Measurements from ENCODE around the gene KLHL22.
"Not testable (repeated sequence)": the region's sequence is repeated elsewhere in the genome, so short reads cannot be mapped to it uniquely, and the experiment has no call there.

KLHL22 gene

GRCh38 chr22:20503816-20504215, 8.2 kb upstream of the KLHL22 start:
- DNase-seq (ENCODE audit: low spot score), result no peak

DNA sequence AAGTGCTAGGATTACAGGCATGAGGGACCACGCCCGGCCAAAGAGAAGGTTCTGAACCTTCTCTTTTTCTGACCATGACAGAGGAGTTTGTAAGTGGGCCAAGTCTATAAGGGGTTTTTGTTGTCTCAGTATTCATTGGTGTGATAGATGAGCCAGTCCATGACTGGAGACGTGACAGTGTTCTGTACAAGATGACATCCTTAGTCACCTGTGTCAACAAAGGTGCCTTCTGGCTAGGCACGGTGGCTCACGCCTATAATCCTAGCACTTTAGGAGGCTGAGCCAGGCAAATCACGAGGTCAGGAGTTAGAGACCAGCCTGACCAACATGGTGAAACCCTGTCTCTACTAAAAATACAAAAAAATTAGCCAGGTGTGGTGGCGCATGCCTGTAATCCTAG, 4.2 kb upstream of the KLHL22 start:
- no peak for DNase-seq (ENCODE audit: low spot score)

- DNase-seq (ENCODE audit: low spot score), result no peak
These were observed 3.3 kb upstream of the KLHL22 start for GRCh38 chr22:20498913-20499312.

DNA sequence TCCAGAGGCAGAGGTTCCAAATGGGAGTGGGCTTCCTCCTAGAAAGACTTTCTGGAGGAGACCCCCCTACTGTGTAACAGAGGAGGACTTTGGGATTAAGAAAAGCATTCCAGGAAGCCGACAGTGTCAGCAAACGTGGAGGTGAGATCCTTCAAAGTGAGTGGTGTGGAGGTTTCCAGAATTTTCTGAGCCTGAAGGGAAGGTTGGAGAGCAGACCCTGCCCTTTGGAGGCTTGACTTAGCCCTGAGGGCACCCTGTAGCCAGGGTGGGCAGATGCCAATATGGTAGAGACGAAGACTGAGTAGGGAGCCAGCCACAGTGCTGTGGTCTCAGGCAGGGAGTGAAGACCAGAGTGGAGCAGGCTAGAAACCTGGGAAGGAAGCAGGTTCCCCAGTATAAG, 1.8 kb upstream of the KLHL22 start:
- DNase-seq (ENCODE audit: low spot score), result no peak

- DNase-seq (ENCODE audit: low spot score), result peak; percentile 98
These were observed 476 bp upstream of the KLHL22 start for GRCh38 chr22:20495861-20496681.

DNA sequence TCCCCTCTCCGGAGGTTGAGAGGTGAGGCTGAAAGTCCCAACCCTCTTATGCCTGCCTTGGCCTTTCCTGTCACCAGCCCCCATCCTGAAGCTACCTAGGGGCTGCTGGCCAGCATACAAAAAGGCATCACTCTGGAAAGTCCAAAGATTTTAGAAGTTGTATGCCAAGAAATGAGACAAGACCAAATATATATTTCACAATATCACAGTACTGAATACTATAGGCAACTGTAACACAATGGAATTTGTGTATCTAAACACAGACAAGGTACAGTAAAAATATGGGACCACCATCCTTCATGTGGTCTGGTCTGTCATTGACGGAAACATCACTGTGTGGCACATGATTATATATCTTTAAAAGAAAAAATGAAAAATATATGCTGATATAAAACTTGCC, 4.2 kb downstream of the KLHL22 start:
- no peak for DNase-seq (ENCODE audit: low spot score)

DNA sequence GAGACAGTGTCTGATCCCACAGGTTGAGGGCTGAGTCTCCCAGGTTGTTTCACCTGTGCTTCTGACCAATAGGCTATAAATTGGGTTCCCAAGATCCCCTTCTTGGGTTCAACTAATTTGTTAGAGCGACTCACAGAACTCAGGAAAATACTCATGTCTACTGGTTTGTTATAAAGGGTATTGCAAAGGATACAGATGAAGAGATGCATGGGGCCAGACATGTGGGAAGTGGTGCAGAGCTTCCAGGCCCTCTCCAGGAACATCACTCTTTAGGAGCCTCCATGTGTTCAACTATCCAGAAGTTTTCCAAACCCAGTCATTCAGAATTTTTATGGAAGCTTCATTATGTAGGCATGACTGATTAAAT, 4.7 kb downstream of the KLHL22 start:
- DNase-seq (ENCODE audit: low spot score), result no peak

- DNase-seq (ENCODE audit: low spot score), result no peak
These were observed 5.2 kb downstream of the KLHL22 start for GRCh38 chr22:20490183-20490940.

- DNase-seq (ENCODE audit: low spot score), result no peak
These were observed 6.6 kb downstream of the KLHL22 start for GRCh38 chr22:20488946-20489345.

- no peak for DNase-seq (ENCODE audit: low spot score)
These were observed 7.9 kb downstream of the KLHL22 start for GRCh38 chr22:20487715-20488114.

DNA sequence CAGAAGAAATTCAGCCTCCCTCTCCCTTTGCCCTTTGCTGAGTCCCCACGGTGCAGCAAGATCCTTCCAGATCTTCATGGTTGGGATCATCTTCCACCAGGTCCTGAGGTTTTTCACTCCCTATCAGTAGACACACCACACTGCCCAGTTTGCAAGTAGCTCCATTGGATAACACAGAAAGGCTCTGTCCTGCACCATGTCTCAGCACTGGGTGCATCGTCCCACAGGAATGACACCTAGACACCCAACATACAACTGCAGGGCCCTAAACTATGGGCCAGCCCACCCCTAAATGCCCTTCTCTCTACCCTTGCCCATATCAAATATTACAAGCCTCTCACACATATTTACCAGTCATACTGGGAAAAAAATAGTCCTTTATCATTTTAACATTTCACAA, 9.4 kb downstream of the KLHL22 start:
- no peak for DNase-seq (ENCODE audit: low spot score)

DNA sequence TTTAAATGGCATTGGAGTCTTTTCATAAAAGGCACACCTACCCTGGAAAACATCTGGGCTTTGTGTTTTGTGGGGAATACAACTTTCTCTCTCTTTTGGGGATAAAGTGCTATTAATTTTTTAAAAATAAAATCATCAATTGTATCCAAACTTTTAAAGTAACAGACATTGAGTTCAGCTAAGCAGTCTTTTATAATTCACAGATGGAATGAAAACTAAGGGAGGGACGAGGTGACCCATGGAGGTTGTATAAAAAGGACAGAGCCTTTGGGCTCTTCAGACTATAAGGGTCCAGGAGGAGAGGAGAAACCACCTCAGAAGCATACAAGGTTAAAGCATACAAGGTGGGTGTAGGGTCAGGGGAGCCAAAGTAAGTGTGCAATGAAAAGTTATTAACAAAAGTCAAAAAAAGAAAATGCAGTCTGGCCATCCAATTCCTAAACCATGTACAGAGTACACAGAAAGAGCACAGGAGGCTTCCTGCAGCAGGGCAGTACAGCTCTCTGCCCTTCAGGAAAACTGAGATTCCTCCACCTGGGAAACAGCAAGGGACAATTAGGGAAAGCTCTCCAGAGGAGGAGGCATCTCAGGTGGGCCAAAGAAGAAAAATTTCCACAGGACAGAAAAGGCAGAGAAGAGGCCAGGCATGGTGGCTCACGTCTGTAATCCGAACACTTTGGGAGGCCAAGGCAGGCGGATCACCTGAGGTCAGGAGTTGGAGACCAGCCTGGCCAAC, 10.5 kb downstream of the KLHL22 start:
- no peak for DNase-seq (ENCODE audit: low spot score)

DNA sequence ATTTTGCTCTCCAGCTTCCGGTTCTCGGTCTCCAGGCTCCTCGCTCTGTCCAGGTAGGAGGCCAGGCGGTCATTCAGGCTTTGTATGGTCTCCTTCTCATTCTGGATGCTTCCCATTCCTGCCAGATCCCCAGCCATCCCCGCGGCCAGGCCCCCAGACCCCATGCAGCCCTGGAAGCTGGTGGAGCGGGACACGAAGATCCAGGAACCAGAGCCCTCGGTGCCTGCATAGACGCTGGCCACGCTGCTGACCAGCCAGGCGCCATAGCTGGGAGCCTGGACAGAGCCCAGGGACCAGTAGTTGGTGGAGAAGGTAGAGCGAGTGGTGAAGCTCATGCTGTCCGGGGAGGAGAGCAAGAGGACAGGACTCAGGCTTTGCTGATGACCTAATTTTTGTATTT, 11.8 kb downstream of the KLHL22 start:
- no peak for DNase-seq (ENCODE audit: low spot score)

- DNase-seq (ENCODE audit: low spot score), result not testable (repeated sequence)
These were observed 12.5 kb downstream of the KLHL22 start for GRCh38 chr22:20483143-20483506.

DNA sequence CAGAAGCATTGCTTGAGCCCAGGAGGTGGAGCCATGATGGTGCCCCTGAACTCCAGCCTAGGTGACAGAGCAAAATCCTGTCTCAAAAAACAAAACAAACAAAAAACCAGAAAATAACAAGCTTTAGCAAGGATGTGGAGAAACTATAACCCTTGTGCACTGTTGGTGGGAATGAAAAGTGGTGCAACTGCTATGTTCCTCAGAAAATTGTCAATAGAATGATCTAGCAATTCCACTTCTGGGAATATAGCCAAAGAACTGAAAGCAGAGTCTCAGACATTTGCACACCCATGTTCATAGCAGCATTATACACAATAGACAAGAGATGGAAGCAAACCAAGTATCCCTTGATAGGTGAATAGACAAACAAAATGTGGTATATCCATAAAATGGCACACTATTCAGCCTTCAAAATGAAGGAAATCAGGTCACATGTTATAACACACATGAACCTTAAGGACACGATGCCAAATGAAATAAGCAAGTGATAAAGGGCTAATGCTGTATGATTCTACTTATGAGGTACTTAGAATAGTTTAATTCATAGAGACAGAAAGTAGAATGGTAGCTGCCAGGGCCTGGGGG, 15.9 kb downstream of the KLHL22 start:
- DNase-seq (ENCODE audit: low spot score), result no peak

- not testable (repeated sequence) for DNase-seq (ENCODE audit: low spot score)
These were observed 17.5 kb downstream of the KLHL22 start for GRCh38 chr22:20478059-20478458.

GRCh38 chr22:20475569-20475968, 20.0 kb downstream of the KLHL22 start:
- DNase-seq (ENCODE audit: low spot score), result not testable (repeated sequence)

GRCh38 chr22:20475115-20475436, 20.5 kb downstream of the KLHL22 start:
- no peak for DNase-seq (ENCODE audit: low spot score)

DNA sequence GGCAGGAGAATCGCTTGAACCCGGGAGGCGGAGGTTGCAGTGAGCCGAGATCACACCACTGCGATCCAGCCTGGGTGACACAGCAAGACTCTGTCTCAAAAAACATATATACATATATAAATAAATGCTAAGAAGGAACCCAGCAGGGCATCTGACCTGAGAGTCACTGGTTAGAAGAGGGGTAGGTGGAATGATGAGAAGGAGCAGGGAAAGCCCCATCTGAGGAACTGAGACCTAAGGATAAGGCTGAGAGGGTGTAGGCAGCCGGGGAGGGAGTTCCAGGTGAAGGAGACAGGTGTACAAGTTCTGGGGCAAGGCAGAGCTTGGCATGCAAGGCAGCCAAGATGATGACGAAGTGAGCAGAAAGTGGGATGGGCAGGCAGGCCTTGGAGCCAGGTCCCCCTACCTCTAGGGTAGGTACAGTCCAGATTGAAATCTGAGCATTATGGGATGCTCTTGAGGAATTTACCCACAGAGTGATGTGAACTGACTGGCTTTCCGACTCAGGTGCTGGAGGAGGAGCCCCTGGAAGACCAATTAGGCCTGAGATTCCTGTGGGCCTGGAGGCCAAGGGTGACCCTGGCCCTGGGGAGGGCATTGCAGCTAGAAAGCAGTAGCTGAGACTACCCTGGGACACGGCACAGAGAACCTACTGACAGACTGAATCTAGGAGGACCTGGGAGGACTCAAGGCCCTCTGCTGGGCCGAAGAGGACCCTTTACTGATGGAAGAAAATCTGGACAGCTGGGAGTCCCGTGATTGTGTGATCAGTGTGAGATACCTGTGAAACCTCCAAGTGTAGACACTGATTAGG, 22.8 kb downstream of the KLHL22 start:
- DNase-seq (ENCODE audit: low spot score), result no peak

DNA sequence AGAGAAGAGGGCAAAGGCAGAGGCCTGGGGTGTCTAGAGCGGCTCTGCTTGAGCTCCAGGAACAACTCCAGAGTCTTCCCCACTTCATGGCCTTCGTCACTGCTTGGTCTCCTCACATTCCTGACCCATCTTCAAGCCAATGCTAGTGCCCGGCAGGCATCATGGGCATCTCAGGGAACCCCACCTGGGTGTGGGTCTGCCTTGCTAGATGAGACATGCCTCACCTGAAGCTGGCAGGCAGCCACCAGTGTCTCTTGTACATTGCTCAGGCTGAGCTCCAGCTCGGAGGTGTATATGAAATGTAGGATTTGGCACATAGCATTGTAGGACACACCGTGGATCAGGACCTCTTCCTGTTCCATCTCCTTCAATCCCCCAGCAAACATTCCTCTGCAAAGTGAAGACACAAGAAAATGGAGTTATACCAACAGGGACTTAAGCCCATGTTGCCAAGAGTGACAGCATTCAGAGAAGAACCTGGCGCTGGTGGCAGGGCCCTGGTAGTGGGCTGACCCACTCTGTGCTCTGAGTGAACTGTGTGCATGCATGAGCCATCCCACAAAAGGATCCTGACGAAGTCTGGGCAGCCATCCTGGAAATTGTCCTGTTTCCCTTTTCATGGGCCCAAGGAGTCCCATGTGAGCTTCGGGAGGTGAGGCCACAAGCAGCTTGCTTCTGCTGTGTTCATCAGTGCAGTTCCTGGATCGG, 24.3 kb downstream of the KLHL22 start:
- DNase-seq (ENCODE audit: low spot score), result no peak

DNA sequence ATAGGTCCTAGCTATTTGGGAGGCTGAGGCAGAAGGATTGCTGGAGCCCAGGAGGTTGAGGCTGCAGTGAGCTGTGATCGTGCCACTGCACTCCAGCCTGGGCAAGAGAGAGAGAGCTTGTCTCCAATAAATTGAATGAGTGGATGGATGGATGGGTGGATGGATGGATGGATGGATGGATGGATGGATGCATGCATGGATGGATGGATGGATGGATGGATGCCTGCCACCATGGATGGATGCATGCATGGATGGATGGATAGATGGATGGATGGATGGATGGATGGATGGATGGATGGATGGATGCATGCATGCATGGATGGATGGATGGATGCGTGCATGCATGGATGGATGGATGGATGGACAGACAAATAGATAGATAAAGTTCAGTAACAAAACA, 25.1 kb downstream of the KLHL22 start:
- not testable (repeated sequence) for DNase-seq (ENCODE audit: low spot score)

All from germinal center (tissue), 1 donor.